Kidney capillary endothelial cell (primary cell): ENCODE results near the gene FLOT1.
"Not testable (repeated sequence)": the region's sequence is repeated elsewhere in the genome, so short reads cannot be mapped to it uniquely, and the experiment has no call there.

Experiments used
- DNase-seq: peaks from one replicate; pipeline ENCODE4 v3.0.0-alpha.2; 2018; ENCODE audit warnings: low spot score

FLOT1 gene

DNA sequence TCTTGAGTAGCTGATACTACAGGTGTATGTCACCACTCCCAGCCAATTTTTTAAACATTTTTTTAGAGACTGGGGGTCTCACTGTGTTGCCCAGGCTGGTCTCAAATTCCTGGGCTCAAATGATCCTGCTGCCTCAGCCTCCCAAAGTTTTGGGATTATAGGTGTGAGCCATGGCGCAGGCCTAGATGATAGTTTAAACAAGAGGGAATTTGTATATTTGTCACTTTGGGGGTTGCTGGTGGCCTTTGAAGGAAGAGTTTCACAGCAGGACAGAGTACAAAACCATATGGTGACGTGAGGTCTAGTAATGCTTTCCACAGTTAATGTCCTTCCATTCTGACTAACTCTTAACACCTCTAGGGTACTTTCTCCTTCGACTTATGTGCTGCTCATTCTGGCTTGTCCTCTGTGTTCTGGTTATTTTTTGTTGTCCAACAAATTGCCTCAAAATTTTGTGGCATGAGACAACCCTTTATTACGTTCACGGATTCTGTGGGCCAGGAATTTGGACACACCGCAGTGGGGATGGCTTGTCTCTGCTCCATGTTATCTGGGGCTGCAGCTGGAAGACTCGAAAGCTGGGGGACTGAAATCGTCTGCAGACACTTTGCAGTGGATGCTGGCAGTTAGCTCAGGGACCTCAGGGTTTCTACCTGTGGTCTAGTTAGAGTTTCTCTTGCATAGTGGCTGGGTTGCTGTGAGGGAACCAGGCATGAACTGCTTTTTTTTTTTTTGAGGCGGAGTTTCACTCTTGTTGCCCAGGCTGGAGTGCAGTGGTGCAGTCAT lies 24.9 kb upstream of the FLOT1 start:
- no peak for DNase-seq

GRCh38 chr6:30766461-30767157 lies 24.1 kb upstream of the FLOT1 start:
- DNase-seq = no peak

GRCh38 chr6:30765495-30765894 lies 23.0 kb upstream of the FLOT1 start:
- not testable (repeated sequence) for DNase-seq

DNA sequence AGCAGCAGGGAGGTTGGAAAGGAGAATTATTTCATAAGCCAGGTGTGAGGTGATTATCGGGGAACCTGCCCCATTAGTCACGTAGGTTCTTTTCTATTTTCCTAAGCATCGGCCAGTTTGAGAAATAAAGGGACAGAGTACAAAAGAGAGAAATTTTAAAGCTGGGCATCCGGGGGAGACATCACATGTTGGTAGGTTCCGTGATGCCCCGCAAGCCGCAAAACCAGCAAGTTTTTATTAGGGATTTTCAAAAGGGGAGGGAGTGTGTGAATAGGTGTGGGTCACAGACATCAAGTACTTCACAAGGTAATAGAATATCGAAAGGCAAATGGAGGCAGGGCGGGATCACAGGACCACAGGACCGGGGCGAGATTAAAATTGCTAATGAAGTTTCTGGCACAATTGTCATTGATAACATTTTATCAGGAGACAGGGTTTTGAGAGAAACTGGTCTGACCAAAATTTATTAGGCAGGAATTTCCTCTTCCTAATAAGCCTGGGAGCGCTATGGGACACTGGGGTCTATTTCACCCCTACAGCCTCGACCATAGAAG lies 22.1 kb upstream of the FLOT1 start:
- not testable (repeated sequence) for DNase-seq

DNA sequence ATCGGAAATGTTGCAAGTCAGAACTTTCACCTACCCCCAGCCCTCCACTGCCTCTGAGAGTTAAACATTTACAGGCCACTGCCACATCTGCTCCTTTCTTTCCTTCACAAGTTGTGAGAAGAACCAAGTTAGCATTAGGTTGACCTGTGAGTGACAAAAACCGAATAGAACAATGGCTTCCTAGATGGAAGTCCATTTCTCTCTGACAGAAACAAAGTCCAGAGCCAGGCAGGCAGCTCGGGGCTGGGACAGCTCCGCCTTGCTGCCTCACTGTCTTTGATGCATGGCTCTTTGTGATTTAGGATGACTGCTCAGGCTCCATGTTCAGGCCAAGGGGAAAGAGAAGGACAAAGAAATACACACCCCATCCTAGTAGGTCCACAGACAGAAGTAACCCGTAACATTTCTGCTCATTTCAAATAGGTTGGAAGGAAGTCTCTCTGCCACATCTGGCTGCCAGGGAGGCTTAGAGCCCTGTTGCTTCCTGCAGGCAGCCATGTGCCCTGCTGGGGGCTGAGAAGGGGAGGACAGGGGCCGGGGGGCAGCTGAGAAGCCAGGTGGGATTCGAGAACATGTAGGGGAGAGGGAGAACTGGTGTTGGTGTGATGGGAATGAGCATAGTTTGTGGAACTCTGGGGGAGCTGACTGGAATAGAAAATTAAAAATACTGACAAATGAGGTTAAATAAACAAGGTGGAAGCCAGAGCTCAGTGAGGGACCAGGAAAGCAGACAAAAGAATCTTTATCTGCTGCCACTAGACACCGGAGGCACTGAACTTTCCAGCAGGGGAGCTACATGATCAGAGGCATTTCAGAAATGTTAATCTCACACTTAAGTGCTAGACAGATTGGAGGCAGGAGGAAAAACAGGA lies 21.4 kb upstream of the FLOT1 start:
- no peak for DNase-seq

GRCh38 chr6:30763155-30763617 lies 20.7 kb upstream of the FLOT1 start:
- DNase-seq = no peak

DNA sequence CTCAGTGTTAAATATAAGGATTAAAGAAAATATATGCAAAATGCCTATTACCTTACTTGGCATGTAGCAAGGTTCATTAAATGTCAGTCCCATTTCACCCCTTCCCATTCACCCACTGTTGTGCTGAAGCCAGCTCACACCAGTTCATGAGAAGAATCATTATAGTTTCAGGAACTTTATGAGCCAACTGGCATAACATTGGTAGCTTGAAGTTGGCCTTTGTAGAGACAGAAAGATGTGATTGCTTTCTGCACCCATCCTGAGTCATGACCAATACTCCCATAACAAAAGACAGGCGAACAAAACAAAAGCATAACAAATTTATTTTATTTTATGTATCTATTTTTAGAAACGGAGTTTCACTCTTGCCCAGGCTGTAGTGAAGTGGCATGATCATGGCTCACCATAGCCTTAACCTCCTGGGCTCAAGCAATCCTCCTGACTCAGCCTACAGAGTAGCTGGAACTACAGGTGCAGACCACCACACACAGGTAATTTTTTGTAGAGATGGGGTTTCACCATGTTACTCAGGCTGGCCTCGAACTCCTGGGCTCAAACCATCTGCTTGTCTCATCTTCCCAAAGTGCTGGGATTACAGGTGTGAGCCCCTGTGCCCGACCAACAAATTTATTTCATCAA lies 19.4 kb upstream of the FLOT1 start:
- no peak for DNase-seq

DNA sequence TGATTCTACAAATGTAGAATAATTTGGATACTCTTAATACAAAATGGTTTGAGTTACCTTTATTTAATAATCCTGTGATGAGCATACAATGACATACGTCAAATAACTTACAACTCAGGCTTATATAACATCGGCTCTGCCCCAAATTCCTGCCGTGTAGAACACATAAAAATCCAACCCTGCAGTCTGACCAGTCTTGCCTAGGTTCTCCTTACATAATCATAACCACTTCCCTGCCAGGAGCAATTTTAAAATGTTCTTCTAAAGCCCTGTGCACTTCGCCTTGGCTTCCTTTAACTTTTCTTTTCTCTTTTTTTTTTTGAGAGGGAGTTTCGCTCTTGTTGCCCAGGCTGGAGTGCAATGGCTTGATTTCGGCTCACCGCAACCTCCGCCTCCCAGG lies 18.1 kb upstream of the FLOT1 start:
- no peak for DNase-seq

- DNase-seq = peak; percentile 51
These were observed 17.2 kb upstream of the FLOT1 start for GRCh38 chr6:30759575-30760239.

DNA sequence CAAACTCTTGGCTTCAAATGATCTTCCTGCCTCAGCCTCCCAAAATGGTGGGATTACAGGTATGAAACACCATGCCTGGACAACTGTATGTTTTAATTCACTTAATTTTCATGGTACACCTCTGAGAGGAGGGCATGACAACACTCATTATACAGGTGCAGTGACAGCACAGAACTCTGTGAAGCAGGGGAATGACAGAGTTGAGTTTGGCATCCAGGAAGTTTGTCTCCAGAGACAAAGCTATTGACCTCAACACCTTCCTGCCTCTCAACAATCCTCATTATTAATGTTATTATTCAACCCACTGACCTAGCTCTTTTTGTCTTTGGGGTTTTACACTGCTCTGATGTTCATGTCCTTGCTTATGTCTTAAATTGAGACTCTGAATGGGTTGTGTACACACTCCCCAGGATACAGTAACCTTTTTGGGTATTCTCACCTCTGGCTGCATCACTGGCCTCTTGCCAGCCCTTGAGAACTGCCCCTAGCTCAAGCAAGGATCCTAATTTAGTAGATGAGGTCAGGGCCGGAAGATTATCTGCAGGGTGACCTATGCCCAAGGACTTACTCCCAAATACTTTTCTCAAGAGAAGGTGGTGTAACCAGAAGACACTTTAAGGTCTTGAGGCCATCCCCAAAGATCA lies 14.9 kb upstream of the FLOT1 start:
- no peak for DNase-seq

- not testable (repeated sequence) for DNase-seq
These were observed 14.0 kb upstream of the FLOT1 start for GRCh38 chr6:30756405-30757003.

DNA sequence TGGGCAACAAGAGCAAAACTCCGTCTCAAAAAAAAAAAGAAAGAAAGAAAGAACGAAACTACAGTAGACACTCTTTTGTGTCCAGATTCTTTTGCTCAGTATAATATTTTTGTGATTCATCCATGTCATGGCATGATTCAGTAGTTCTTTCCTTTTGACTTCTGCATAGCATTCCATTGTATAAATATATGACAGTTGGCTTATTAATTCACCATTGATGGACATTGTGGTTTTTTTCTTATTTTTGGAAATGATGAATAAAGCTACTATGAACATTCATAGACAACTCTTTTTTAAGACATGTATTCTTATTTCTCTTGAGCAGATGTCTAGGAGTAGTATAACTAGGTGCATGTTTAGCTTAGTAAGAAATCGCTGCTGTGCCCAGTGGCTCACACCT lies 12.1 kb upstream of the FLOT1 start:
- no peak for DNase-seq

DNA sequence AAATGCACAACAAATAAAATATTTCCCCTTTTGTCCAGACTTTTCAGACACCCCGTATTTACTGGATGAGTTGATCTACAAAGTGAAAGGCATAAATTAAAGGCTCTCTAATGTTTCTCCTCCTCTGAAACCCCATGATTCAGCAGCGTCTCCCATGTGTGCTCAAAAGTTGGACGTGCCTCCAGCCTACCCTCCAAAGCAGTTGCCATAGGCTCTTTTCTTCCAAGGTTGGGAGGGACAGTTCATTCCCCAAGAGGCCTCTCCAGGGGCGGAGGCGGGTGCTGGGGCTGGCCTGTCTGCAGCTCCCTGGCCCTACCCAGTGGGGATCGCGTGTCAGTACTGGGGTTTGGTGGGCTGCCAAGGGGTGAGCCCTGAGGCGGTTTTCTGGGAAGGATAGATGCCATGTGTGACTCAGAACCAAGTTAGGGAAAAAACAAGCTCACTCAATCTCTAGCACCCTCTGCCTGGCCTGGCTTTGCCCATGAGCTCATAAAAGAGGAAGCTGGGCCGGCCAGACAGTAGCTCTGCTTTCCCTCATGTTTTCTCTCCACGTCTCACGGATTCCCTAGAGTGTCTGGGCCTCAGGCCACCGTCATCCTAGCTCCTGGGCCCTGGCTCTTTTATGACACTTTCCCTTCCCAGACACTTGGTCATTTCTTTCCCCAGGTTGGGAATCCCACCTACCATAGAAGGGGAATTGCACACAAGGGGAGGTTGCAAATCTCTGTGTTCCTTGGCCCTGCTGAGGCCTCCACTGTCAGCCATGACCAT lies 9.9 kb upstream of the FLOT1 start:
- DNase-seq = no peak

DNA sequence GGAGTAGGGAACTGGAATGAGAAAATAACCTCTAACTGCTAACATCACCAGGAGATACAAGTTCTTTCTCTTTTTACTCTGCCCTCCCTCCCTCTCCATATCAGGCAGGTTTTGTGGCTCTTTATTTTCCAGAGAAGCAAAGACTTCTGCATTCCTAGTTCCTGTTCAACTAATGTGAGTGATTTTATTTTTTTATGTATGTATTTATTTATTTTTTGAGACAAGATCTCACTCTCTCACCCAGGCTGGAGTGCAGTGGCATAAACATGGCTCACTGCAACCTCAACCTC lies 7.8 kb upstream of the FLOT1 start:
- DNase-seq = no peak

DNA sequence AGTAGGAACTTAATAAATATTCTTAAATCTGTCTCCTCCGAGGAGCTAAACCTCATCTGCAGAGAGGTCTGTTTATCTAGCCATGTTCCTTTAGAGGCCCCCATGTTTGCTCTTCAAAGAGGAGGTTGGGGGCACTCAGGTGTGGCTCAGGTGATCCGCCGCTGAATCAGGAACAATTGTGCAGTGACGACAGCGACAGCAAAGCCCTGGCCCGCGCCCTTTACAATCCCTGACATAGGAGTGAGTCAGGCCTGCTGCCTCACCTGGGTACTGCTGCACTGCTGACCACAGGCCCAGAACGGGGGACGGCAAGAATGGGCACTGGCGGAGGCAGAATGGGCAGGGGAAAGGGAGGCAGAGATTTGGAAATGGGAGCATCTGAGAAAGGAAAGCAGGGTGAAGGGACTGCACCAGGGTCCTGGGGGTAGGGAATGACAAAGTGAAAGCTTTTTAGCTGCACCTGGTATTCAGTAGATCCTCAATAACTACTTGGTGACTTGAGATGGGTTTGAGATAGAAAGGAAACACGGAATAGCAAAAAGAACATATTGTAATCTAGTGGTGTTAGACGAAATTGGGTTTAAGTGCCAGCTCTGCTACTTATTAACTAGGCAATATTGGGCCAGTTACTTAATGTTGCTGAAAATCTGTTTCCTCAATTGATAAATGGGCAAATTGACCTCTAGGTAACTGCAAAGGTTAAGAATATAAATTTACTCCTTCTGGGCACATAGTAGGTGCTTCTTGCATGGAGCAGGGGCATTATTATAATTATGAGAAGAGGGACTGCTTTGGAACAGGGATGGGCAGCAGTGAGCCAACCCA lies 7.3 kb upstream of the FLOT1 start:
- DNase-seq = no peak

DNA sequence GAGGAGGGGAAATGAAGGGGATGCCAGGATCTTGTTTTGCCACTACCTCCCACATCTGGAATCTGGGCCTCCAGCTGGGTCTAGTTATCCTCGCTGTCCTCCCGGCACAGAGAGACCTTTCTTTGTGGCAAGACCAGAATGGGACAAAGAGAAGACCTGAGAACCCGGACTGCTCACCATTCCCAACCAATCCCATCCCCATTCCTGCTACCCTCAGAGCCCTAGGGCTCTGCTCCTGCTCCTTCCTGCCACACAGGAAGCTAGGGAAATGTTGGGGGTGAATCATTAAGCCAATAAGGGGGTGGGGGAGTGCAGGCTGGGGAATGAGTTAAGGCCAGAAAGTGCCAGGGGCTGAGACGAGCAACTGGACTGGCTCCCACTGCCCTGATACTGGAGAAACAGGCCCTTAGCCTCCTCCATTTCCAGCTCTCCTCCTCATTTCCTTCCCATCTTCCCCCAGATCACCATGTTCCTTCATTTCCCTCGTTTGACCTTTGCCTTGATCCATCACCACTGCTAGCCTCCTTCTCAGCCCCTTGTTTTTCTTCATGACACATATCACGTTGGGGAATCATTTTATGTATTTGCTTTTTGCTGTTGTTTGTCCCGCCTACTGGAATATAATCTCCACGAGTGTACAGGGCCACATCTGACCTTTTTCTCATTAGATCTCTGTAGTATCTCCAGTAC lies 6.5 kb upstream of the FLOT1 start:
- no peak for DNase-seq

DNA sequence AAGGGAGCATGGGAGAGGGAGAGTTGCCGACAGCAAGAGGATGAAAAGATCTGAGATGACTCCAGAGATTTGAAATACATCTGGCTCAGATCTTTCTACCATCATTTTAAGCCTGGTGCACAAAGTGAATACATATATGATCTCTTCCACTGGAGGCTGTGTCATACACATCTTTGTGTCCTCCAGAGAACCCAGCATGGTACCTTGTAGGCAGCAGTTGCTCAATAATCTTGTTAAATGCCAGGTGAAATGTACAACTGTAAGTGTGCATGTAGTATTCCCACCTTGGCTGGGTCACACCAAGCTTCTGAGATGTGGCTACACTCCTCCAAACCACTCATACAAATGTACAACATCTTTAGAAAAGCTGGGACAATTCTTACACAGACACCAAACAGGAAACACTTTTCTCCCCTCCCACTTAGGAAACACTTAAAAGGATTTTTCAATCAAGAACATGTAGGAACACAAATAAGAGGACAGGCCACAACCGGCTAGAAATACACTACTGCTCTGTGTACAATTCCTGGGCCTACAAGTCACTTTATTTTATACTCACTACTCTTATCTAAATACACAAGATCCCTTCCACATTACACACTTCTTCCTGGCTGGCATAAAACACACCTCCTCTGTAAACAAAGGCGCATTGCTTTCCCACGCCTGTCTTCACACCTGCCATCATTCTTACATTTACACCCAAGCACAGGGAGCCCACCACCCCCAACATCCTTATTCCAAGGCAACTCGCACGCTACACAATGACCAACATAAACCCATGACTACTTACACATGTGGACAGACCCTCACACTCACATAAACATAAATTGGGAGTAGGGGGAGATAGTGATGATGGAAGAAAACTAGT lies 5.6 kb upstream of the FLOT1 start:
- no peak for DNase-seq
